MCF 10A (cell line): ENCODE results near the gene SSC5D. TPM values are rescaled to one million over a fixed set of nuclear protein-coding genes. Genes with fewer than 3 reads are reported as not detected.

Experiments used
- BruUV-seq: library from RNA; stranded (reverse); fragments of 400-500 nt; replicated peaks from 2 replicates; lab custom pipeline; 2021; lab: Mats Ljungman, UMichigan
- CTCF ChIA-PET: fragments of 300-600 bp; sonication (Branson Sonifier 250); formaldehyde crosslinking; extraction: SDS; loops from one replicate; lab custom pipeline; 2021; ENCODE audit warnings: antibody characterized with exemption, inconsistent platforms; lab: Yijun Ruan, JAX
- POLR2A ChIA-PET: fragments of 300-600, 350-650 bp; sonication (Branson Sonifier 250); formaldehyde crosslinking; extraction: SDS; loops from one replicate; lab custom pipeline; 2020; ENCODE audit warnings: antibody characterized with exemption, inconsistent platforms; lab: Yijun Ruan, JAX
- DNase-seq: peaks from one replicate; pipeline ENCODE4 v3.0.0-alpha.2; 2018; ENCODE audit not compliant: unreplicated experiment
- H3K27ac Mint-ChIP-seq: one replicate; pipeline ENCODE4 v1.8.0; 2022; ENCODE audit warnings: mild to moderate bottlenecking, low read depth, mixed read lengths; ENCODE audit not compliant: unreplicated experiment
- H3K27me3 Mint-ChIP-seq: one replicate; pipeline ENCODE4 v1.8.0; 2022; ENCODE audit warnings: mixed read lengths; ENCODE audit not compliant: insufficient read depth, unreplicated experiment
- H3K36me3 Mint-ChIP-seq: one replicate; pipeline ENCODE4 v1.8.0; 2022; ENCODE audit warnings: mild to moderate bottlenecking, moderate library complexity, mixed read lengths; ENCODE audit not compliant: insufficient read depth, unreplicated experiment
- H3K4me1 Mint-ChIP-seq: one replicate; pipeline ENCODE4 v1.8.0; 2022; ENCODE audit warnings: mixed read lengths; ENCODE audit not compliant: insufficient read depth, unreplicated experiment
- H3K4me3 Mint-ChIP-seq: one replicate; pipeline ENCODE4 v1.8.0; 2022; ENCODE audit warnings: mild to moderate bottlenecking, moderate library complexity, mixed read lengths; ENCODE audit not compliant: unreplicated experiment
- H3K9me3 Mint-ChIP-seq: one replicate; pipeline ENCODE4 v1.8.0; 2022; ENCODE audit warnings: mixed read lengths; ENCODE audit not compliant: unreplicated experiment
- intact Hi-C: fragments of 100-400 bp; cut with micrococcal nuclease; formaldehyde crosslinking; loops from 2 replicates; pipeline ENCODE4 v1.14.1; 2022
- total RNA-seq: library from RNA; stranded (reverse); gene quantifications from 2 replicates; pipeline ENCODE4 v1.2.3, GENCODE V29; 2022
- TF ChIP-seq, protein P1 (sequence below): fragments of 200-600 bp; IDR thresholded peaks from one replicate; pipeline ENCODE4 v1.8.0; 2022; ENCODE audit warnings: antibody characterized with exemption, mild to moderate bottlenecking; ENCODE audit not compliant: unreplicated experiment

SSC5D gene
- total RNA-seq, 1 experiment from 2014 or later: 0.33 TPM

DNA sequence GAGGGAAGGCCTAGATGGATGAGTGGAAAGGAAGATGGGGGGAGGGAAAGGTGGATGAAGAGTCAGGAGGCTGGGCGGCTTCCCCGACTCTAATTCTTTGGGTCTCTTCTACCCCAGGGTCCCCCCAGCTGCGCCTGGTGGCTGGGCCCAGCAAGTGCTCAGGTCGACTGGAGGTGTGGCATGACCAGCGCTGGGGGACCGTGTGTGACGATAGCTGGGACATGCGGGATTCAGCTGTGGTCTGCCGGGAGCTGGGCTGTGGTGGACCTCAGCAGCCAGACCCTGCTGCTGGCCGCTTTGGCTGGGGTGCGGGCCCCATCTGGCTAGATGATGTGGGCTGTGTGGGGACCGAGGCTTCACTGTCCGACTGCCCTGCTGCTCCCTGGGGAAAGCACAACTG, 9.5 kb downstream of the SSC5D start:
- no peak for DNase-seq
- ChIA-PET CTCF (interaction anchor here (1.2 to 4.1 kb wide), 4 partner anchors 11 to 357 kb away, joined by 4 to 26 read pairs (median 6); no protein-coding TSS in a partner anchor), POLR2A (no interaction called here)
- intact Hi-C loops: no loop called here
- BruUV-seq: no TSS peak
- Mint-ChIP-seq H3K27me3 (no peaks in the 10 kb centered on the region), H3K4me3 (no peak overlapping the region), H3K9me3 (peaks cover 6% of the 10 kb centered on the region), H3K27ac (no peak overlapping the region), H3K36me3 (peaks cover 5% of the 10 kb centered on the region), H3K4me1 (peaks cover 5% of the 10 kb centered on the region)
- TF ChIP-seq, protein P1, sequence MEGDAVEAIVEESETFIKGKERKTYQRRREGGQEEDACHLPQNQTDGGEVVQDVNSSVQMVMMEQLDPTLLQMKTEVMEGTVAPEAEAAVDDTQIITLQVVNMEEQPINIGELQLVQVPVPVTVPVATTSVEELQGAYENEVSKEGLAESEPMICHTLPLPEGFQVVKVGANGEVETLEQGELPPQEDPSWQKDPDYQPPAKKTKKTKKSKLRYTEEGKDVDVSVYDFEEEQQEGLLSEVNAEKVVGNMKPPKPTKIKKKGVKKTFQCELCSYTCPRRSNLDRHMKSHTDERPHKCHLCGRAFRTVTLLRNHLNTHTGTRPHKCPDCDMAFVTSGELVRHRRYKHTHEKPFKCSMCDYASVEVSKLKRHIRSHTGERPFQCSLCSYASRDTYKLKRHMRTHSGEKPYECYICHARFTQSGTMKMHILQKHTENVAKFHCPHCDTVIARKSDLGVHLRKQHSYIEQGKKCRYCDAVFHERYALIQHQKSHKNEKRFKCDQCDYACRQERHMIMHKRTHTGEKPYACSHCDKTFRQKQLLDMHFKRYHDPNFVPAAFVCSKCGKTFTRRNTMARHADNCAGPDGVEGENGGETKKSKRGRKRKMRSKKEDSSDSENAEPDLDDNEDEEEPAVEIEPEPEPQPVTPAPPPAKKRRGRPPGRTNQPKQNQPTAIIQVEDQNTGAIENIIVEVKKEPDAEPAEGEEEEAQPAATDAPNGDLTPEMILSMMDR: no peak

DNA sequence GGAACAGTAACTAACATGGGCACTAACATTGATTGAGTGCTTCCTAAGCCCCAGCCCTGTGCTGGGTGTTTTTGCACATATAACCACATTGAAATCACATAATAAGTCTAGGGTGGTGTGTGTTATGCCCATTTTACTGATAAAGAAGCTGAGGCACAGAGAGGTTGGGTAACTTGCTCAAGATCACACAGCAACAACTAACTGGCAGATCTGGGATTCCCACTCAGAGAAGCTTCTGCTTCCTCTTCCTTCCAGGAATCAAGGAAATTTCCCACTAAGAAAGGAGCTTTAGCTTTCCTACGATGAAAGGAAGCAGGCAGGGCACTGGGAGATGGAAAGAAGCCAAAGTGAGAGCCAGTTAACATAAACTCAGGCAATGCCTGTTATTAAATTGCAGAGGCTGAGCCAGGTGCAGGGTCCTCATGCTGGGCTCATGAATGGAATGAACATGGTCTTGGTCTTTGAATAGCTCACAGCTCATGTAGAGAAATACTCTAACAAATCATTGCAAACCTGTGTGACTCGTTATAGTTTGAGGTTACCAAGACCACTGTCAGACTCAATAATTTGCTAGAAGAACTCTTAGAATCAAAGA, 10.1 kb downstream of the SSC5D start:
- peaks cover 6% of the 10 kb centered on the region for H3K9me3 Mint-ChIP-seq
- ChIA-PET POLR2A (interaction anchor here (0.8 kb wide), 1 partner anchor 239 kb away, joined by 3 read pairs; the partner anchor contains the start of gene PPP6R1), CTCF (interaction anchor here (0.5 to 4.1 kb wide), 7 partner anchors 12 to 357 kb away, joined by 3 to 26 read pairs (median 4); no protein-coding TSS in a partner anchor)
- DNase-seq: no peak
- H3K4me3 Mint-ChIP-seq: no peak overlapping the region
- no peak overlapping the region for H3K27ac Mint-ChIP-seq
- BruUV-seq: no TSS peak
- peaks cover 5% of the 10 kb centered on the region for H3K36me3 Mint-ChIP-seq
- H3K27me3 Mint-ChIP-seq: no peaks in the 10 kb centered on the region
- intact Hi-C loops: no loop called here
- peaks cover 5% of the 10 kb centered on the region for H3K4me1 Mint-ChIP-seq
- TF ChIP-seq, protein P1: no peak

DNA sequence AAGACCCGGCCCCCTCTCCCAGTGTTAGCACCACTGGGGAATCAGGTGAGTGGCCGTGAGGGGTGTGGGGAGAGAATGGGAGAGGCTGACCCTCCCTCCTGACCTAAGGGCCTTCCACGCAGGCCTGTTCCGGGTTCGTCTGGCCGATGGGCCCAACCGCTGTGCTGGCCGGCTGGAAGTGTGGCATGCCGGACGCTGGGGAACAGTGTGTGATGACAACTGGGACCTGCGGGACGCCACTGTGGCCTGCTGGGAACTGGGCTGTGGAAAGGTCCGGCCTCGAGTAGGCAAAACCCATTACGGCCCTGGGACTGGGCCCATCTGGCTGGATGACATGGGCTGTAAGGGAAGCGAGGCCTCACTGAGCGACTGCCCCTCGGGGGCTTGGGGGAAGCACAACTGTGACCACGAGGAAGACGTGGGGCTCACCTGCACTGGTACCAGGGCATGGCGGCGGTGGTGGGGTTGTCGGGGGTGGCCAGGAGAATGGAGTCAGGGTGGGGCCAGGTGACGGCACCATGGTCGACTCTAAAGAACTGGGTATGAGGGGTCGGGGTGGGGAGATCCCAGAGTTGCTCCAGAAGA, 12.2 kb downstream of the SSC5D start:
- POLR2A ChIA-PET: no interaction called here
- no peak overlapping the region for H3K27ac Mint-ChIP-seq
- DNase-seq: no peak
- no TSS peak for BruUV-seq
- intact Hi-C loops: loop anchor here (10.0 kb wide), 1 partner anchor 86 kb away; no protein-coding TSS in a partner anchor
- TF ChIP-seq, protein P1: no peak
- peaks cover 2% of the 10 kb centered on the region for H3K36me3 Mint-ChIP-seq
- H3K4me3 Mint-ChIP-seq: no peak overlapping the region
- no peaks in the 10 kb centered on the region for H3K27me3 Mint-ChIP-seq
- peaks cover 6% of the 10 kb centered on the region for H3K9me3 Mint-ChIP-seq
- CTCF ChIA-PET: interaction anchor here (0.6 to 1.2 kb wide), 2 partner anchors 11 to 247 kb away, joined by 3 read pairs; no protein-coding TSS in a partner anchor
- H3K4me1 Mint-ChIP-seq: no peaks in the 10 kb centered on the region

DNA sequence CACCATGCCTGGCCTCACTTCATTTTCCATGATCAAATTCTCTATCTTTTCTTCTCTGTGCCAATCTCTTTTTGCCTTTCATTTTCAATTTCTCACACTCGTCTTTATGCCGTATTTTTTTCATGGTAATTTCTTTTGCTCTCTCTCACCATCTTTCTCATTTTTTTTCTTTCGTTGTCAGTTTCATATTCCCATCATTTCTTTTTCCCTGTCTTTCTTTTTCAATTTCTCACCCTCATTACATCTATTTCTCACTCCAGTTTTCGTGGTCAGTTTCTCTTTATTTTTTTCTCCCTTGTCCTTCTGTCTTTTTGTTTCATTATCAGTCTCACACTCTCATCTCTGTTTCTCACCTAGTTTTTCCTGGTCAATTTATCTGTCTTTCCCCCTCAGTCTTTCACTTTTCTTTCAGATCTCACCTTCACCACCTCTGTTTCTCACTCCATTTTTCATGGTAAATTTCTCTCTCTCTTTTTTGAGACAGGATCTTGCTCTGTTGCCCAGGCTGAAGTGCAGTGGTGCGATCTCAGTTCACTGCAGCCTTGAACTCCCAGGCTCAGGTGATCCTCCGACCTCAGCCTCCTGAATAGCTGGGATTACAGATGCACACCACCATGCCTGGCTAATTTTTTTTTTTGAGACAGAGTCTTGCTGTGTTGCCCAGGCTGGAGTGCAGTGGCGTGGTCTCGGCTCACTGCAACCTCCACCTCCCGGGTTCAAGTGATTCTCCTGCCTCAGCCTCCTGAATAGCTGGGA, 14.1 kb downstream of the SSC5D start:
- no TSS peak for BruUV-seq
- no peaks in the 10 kb centered on the region for H3K27me3 Mint-ChIP-seq
- intact Hi-C loops: loop anchor here (10.0 kb wide), 1 partner anchor 88 kb away; no protein-coding TSS in a partner anchor
- H3K9me3 Mint-ChIP-seq: peaks cover 6% of the 10 kb centered on the region
- TF ChIP-seq, protein P1: no peak
- POLR2A ChIA-PET: no interaction called here
- no peak overlapping the region for H3K4me3 Mint-ChIP-seq
- CTCF ChIA-PET: interaction anchor here (0.6 to 2.4 kb wide), 2 partner anchors 35 to 1498 kb away, joined by 3 to 26 read pairs; no protein-coding TSS in a partner anchor
- H3K4me1 Mint-ChIP-seq: no peaks in the 10 kb centered on the region
- no peak overlapping the region for H3K27ac Mint-ChIP-seq
- peaks cover 6% of the 10 kb centered on the region for H3K36me3 Mint-ChIP-seq
- no peak for DNase-seq
